PFSK-1 (cell line): Measurements from ENCODE around the gene WFDC5.

Source experiments
- FOXP2 ChIP-seq: optimal IDR thresholded peaks from 2 replicates; pipeline ENCODE3; 2011; ENCODE audit warnings: borderline replicate concordance, control low read depth, inconsistent platforms; ENCODE audit not compliant: insufficient read depth; ENCODE audit errors: extremely low read length, extremely low read depth
- POLR2AphosphoS5 ChIP-seq: IDR thresholded peaks from 2 replicates; pipeline ENCODE4 v1.6.1; 2012; ENCODE audit warnings: low read depth, mild to moderate bottlenecking, control low read depth, low read length, moderate library complexity
- REST ChIP-seq, 2 experiments: IDR thresholded peaks; 2 replicates each; pipeline versions ENCODE4 v1.6.1 to v1.8.0; 2011 to 2012; ENCODE audit warnings: low read depth in 2 of 2, low read length in 2 of 2, control low read depth in 1 of 2, inconsistent platforms in 1 of 2, mild to moderate bottlenecking in 1 of 2, moderate library complexity in 1 of 2; ENCODE audit not compliant: insufficient read depth in 1 of 2
- TAF1 ChIP-seq: IDR thresholded peaks from 2 replicates; pipeline ENCODE4 v1.6.1; 2012; ENCODE audit warnings: low read length, control low read depth, borderline replicate concordance; ENCODE audit not compliant: insufficient read depth

GRCh38 chr20:45149062-45149461 lies 34.1 kb upstream of the WFDC5 start:
- TF ChIP-seq POLR2AphosphoS5 (no peak), TAF1 (no peak), REST (IDR thresholded peaks at IDR 0.05; ENCODE audit: insufficient read depth in 1 of 2, low read depth in 2 of 2, low read length in 2 of 2) (no peak), FOXP2 (no peak)
